Cerebellar nuclear complex (tissue), 1 donor: ENCODE results near the gene SYNDIG1.

ENCODE experiments used
- DNase-seq, 2 experiments: peaks; one replicate each; lab custom pipeline; 2025; lab: John Stamatoyannopoulos, UW

The SYNDIG1 gene

GRCh38 chr20:24473435-24474223 lies 4.2 kb downstream of the SYNDIG1 start:
- no peak for DNase-seq

- no peak for DNase-seq
These were observed 8.6 kb downstream of the SYNDIG1 start for GRCh38 chr20:24477831-24478547.

- DNase-seq: no peak
These were observed 9.2 kb downstream of the SYNDIG1 start for GRCh38 chr20:24478584-24478983.

- DNase-seq: no peak
These were observed 9.7 kb downstream of the SYNDIG1 start for GRCh38 chr20:24479106-24479505.

- DNase-seq: no peak
These were observed 10.2 kb downstream of the SYNDIG1 start for GRCh38 chr20:24479595-24479994.

- no peak for DNase-seq
These were observed 11.1 kb downstream of the SYNDIG1 start for GRCh38 chr20:24480509-24480908.

GRCh38 chr20:24481173-24481572 lies 11.7 kb downstream of the SYNDIG1 start:
- no peak for DNase-seq

GRCh38 chr20:24483435-24484080 lies 14.1 kb downstream of the SYNDIG1 start:
- no peak for DNase-seq

GRCh38 chr20:24484081-24484450 lies 14.6 kb downstream of the SYNDIG1 start:
- DNase-seq: no peak

GRCh38 chr20:24485981-24486380 lies 16.6 kb downstream of the SYNDIG1 start:
- no peak for DNase-seq

- no peak for DNase-seq
These were observed 17.8 kb downstream of the SYNDIG1 start for GRCh38 chr20:24487240-24487639.

GRCh38 chr20:24487648-24488047 lies 18.2 kb downstream of the SYNDIG1 start:
- no peak for DNase-seq

GRCh38 chr20:24488064-24488799 lies 18.8 kb downstream of the SYNDIG1 start:
- DNase-seq: no peak

- DNase-seq: no peak
These were observed 19.4 kb downstream of the SYNDIG1 start for GRCh38 chr20:24488800-24489175.

GRCh38 chr20:24489193-24489592 lies 19.8 kb downstream of the SYNDIG1 start:
- no peak for DNase-seq

- no peak for DNase-seq
These were observed 20.3 kb downstream of the SYNDIG1 start for GRCh38 chr20:24489631-24490260.

GRCh38 chr20:24490598-24490997 lies 21.2 kb downstream of the SYNDIG1 start:
- no peak for DNase-seq

- no peak for DNase-seq
These were observed 21.8 kb downstream of the SYNDIG1 start for GRCh38 chr20:24491041-24491756.

GRCh38 chr20:24492031-24492607 lies 22.7 kb downstream of the SYNDIG1 start:
- DNase-seq: no peak

GRCh38 chr20:24492698-24493097 lies 23.3 kb downstream of the SYNDIG1 start:
- no peak for DNase-seq

- DNase-seq: no peak
These were observed 23.8 kb downstream of the SYNDIG1 start for GRCh38 chr20:24493181-24493580.
